ENCODE results near the gene PER1. TPM values are rescaled to one million over a fixed set of nuclear protein-coding genes. Genes with fewer than 3 reads are reported as not detected.

The PER1 gene
- total RNA-seq, 1 experiment from 2014 or later = 47.1 TPM

- peak overlapping the region; percentile 97 for H3K27ac ChIP-seq (ENCODE audit: low read depth, low read length, poor library complexity, severe bottlenecking)
- DNase-seq (ENCODE audit: low spot score) = no peak
These were observed 9.4 kb upstream of the PER1 start for GRCh38 chr17:8161289-8162232.

GRCh38 chr17:8160741-8161221, 8.6 kb upstream of the PER1 start:
- TF ChIP-seq, protein P1, sequence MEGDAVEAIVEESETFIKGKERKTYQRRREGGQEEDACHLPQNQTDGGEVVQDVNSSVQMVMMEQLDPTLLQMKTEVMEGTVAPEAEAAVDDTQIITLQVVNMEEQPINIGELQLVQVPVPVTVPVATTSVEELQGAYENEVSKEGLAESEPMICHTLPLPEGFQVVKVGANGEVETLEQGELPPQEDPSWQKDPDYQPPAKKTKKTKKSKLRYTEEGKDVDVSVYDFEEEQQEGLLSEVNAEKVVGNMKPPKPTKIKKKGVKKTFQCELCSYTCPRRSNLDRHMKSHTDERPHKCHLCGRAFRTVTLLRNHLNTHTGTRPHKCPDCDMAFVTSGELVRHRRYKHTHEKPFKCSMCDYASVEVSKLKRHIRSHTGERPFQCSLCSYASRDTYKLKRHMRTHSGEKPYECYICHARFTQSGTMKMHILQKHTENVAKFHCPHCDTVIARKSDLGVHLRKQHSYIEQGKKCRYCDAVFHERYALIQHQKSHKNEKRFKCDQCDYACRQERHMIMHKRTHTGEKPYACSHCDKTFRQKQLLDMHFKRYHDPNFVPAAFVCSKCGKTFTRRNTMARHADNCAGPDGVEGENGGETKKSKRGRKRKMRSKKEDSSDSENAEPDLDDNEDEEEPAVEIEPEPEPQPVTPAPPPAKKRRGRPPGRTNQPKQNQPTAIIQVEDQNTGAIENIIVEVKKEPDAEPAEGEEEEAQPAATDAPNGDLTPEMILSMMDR (conservative IDR thresholded peaks at IDR 0.05; ENCODE audit: low read depth, low read length) = no peak
- TF ChIP-seq EZH2 (IDR thresholded peaks at IDR 0.05; ENCODE audit: borderline replicate concordance, low read depth, low read length, poor library complexity, severe bottlenecking) = no peak
- Histone ChIP-seq H3K4me1 (ENCODE audit: insufficient read depth, low read length, poor library complexity, severe bottlenecking) (peaks cover 34% of the 10 kb centered on the region), H3K4me3 (ENCODE audit: low read depth, low read length, poor library complexity, severe bottlenecking) (no peak overlapping the region), H3K9me3 (ENCODE audit: low read depth, low read length, poor library complexity, severe bottlenecking) (no peaks in the 10 kb centered on the region), H3K36me3 (ENCODE audit: insufficient read depth, low read length, poor library complexity, severe bottlenecking) (peaks cover 22% of the 10 kb centered on the region), H3K27ac (ENCODE audit: low read depth, low read length, poor library complexity, severe bottlenecking) (no peak overlapping the region), H3K27me3 (replicated peaks; ENCODE audit: insufficient read depth, low read depth, low read length, poor library complexity) (no peaks in the 10 kb centered on the region)
- ChIA-PET CTCF (interaction anchor here (0.6 kb wide), 1 partner anchor 50 kb away, joined by 3 read pairs; the partner anchor contains the start of gene AURKB), POLR2A (ENCODE audit: low non-redundant PET) (interaction anchor here (0.7 kb wide), 1 partner anchor 28 kb away, joined by 3 read pairs; no protein-coding TSS in a partner anchor)
- intact Hi-C loops (cut with micrococcal nuclease; ENCODE audit: unreplicated experiment) = no loop called here
- no TSS peak for BruUV-seq (replicated peaks)
- no peak for DNase-seq (ENCODE audit: low spot score)

More at GRCh38 chr17:8161289-8162232, 9.4 kb upstream of the PER1 start:
- Histone ChIP-seq H3K27me3 (replicated peaks; ENCODE audit: insufficient read depth, low read depth, low read length, poor library complexity) (no peaks in the 10 kb centered on the region), H3K9me3 (ENCODE audit: low read depth, low read length, poor library complexity, severe bottlenecking) (no peaks in the 10 kb centered on the region), H3K4me1 (ENCODE audit: insufficient read depth, low read length, poor library complexity, severe bottlenecking) (peaks cover 32% of the 10 kb centered on the region), H3K4me3 (ENCODE audit: low read depth, low read length, poor library complexity, severe bottlenecking) (peak overlapping the region; percentile 100), H3K36me3 (ENCODE audit: insufficient read depth, low read length, poor library complexity, severe bottlenecking) (peaks cover 22% of the 10 kb centered on the region)
- intact Hi-C loops (cut with micrococcal nuclease; ENCODE audit: unreplicated experiment) = no loop called here
- POLR2A ChIA-PET (ENCODE audit: low non-redundant PET) = interaction anchor here (0.7 kb wide), 1 partner anchor 27 kb away, joined by 3 read pairs; no protein-coding TSS in a partner anchor
- no TSS peak for BruUV-seq (replicated peaks)
- no peak for TF ChIP-seq EZH2 (IDR thresholded peaks at IDR 0.05; ENCODE audit: borderline replicate concordance, low read depth, low read length, poor library complexity, severe bottlenecking)
- TF ChIP-seq, protein P1 (conservative IDR thresholded peaks at IDR 0.05; ENCODE audit: low read depth, low read length) = no peak
- CTCF ChIA-PET = interaction anchor here (0.6 kb wide), 1 partner anchor 49 kb away, joined by 3 read pairs; the partner anchor contains the start of gene AURKB

- Histone ChIP-seq H3K27ac (ENCODE audit: low read depth, low read length, poor library complexity, severe bottlenecking) (no peak overlapping the region), H3K4me1 (ENCODE audit: insufficient read depth, low read length, poor library complexity, severe bottlenecking) (peaks cover 39% of the 10 kb centered on the region), H3K36me3 (ENCODE audit: insufficient read depth, low read length, poor library complexity, severe bottlenecking) (peaks cover 22% of the 10 kb centered on the region), H3K27me3 (replicated peaks; ENCODE audit: insufficient read depth, low read depth, low read length, poor library complexity) (no peaks in the 10 kb centered on the region), H3K9me3 (ENCODE audit: low read depth, low read length, poor library complexity, severe bottlenecking) (no peaks in the 10 kb centered on the region), H3K4me3 (ENCODE audit: low read depth, low read length, poor library complexity, severe bottlenecking) (no peak overlapping the region)
- no TSS peak for BruUV-seq (replicated peaks)
- ChIA-PET POLR2A (ENCODE audit: low non-redundant PET) (no interaction called here), CTCF (no interaction called here)
- intact Hi-C loops (cut with micrococcal nuclease; ENCODE audit: unreplicated experiment) = no loop called here
- DNase-seq (ENCODE audit: low spot score) = no peak
- TF ChIP-seq, protein P1 (conservative IDR thresholded peaks at IDR 0.05; ENCODE audit: low read depth, low read length) = no peak
- no peak for TF ChIP-seq EZH2 (IDR thresholded peaks at IDR 0.05; ENCODE audit: borderline replicate concordance, low read depth, low read length, poor library complexity, severe bottlenecking)
These were observed 8.0 kb upstream of the PER1 start for GRCh38 chr17:8160224-8160577.

All from A673 (cell line).